ENCODE data around the gene SULT4A1. TPM values are rescaled to one million over a fixed set of nuclear protein-coding genes. Genes with fewer than 3 reads are reported as not detected.
A peak's percentile ranks its signal among the peaks of the same experiment; 100 is the strongest.

Gene SULT4A1
- total and polyA plus RNA-seq, 10 of the 15 experiments (the other 5 are each of a cell fraction or from before 2014, with no cell fraction given): not detected

DNA sequence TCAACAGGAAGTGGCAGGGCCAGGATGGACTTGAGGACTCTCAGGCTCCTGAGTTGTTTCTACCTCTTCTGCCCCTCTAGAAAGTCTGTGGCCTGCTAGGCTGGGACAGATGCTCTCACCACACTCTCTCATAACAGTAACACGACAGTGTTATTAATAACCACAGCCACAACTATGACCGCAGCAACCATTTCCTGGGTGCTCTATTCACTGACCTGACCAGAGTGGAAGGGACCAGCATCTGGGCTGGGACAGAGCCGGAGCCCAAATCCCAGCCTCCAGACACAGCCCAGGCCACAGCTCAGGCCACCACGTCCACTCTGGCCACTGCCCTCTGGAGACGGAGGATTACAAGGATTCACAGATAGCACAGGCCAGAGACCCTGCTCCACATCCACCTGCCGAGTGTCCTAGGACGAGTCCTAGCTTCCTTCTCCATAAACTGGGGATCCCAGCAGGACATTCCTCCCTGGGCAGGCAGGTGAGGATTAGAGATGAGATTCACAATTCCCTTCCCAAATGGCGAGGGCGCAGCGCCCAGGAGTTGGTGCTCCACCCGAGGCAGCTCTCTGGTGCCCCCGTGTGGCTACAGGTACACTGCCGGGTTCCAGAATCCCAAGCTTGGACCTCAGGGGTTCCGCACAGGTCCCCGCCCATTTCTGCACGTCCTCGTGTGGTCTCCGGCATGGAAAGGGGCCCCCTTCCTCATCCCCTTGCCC lies 22.4 kb upstream of the SULT4A1 start (continued):
- peak in 1 of 2 experiments; percentile 10; a peak in 1 of 4 replicates for TF ChIP-seq EP300 (IDR thresholded peaks at IDR 0.05; ENCODE audit: borderline replicate concordance in 1 of 2, control insufficient read depth in 1 of 2, low read depth in 2 of 2, low read length in 2 of 2)
- peak; percentile 56; the same call in 1 of the 2 replicates for TF ChIP-seq IKZF1 (conservative IDR thresholded peaks at IDR 0.05)
- no peak for TF ChIP-seq ZBTB40 (IDR thresholded peaks at IDR 0.05; ENCODE audit: borderline replicate concordance)
- TF ChIP-seq CBFB (IDR thresholded peaks at IDR 0.05; ENCODE audit: low read depth): peak; percentile 70; the same call in 1 of the 2 replicates
- no peak for TF ChIP-seq RFX5 (IDR thresholded peaks at IDR 0.05; ENCODE audit: low read depth, low read length)
- peak; percentile 66 to 92 (median 80) for TF ChIP-seq CTCF (IDR thresholded peaks at IDR 0.05 in 2 of 3, conservative IDR thresholded peaks at IDR 0.05 in 1 of 3; ENCODE audit: control insufficient read depth in 2 of 3, extremely low read depth in 1 of 3, insufficient read depth in 1 of 3, low read depth in 3 of 3, low read length in 3 of 3)
- peak; percentile 60 for TF ChIP-seq SMC3 (IDR thresholded peaks at IDR 0.05; ENCODE audit: borderline replicate concordance, low read length)
- no peak for TF ChIP-seq WRNIP1 (IDR thresholded peaks at IDR 0.05; ENCODE audit: borderline replicate concordance, low read depth, low read length)
- TF ChIP-seq NRF1 (conservative IDR thresholded peaks at IDR 0.05; ENCODE audit: low read depth, low read length): no peak
- TF ChIP-seq GATAD2B (conservative IDR thresholded peaks at IDR 0.05; ENCODE audit: low read depth): 0 out of 2 replicates have a peak, but pooled peaks have one; percentile 26
- TF ChIP-seq HDAC6 (IDR thresholded peaks at IDR 0.05; ENCODE audit: unreplicated experiment): no peak
- TF ChIP-seq SREBF2 (IDR thresholded peaks at IDR 0.05; ENCODE audit: low read length): no peak
- TF ChIP-seq, protein P1, sequence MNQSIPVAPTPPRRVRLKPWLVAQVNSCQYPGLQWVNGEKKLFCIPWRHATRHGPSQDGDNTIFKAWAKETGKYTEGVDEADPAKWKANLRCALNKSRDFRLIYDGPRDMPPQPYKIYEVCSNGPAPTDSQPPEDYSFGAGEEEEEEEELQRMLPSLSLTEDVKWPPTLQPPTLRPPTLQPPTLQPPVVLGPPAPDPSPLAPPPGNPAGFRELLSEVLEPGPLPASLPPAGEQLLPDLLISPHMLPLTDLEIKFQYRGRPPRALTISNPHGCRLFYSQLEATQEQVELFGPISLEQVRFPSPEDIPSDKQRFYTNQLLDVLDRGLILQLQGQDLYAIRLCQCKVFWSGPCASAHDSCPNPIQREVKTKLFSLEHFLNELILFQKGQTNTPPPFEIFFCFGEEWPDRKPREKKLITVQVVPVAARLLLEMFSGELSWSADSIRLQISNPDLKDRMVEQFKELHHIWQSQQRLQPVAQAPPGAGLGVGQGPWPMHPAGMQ (IDR thresholded peaks at IDR 0.05; ENCODE audit: borderline replicate concordance): no peak
- TF ChIP-seq DPF2 (IDR thresholded peaks at IDR 0.05): no peak
- no peak for TF ChIP-seq SUPT20H (IDR thresholded peaks at IDR 0.05; ENCODE audit: borderline replicate concordance, control insufficient read depth, low read depth, low read length)
- TF ChIP-seq PML (IDR thresholded peaks at IDR 0.05; ENCODE audit: low read length): no peak
- TF ChIP-seq MYB (IDR thresholded peaks at IDR 0.05; ENCODE audit: borderline replicate concordance, low read depth, low read length): no peak
- no peak for TF ChIP-seq POLR2AphosphoS2 (IDR thresholded peaks at IDR 0.05; ENCODE audit: low read depth, low read length)
- 0 out of 2 replicates have a peak, but pooled peaks have one; percentile 8 for TF ChIP-seq PAX5 (IDR thresholded peaks at IDR 0.05; ENCODE audit: borderline replicate concordance, low read depth, low read length)
- TF ChIP-seq CEBPB (IDR thresholded peaks at IDR 0.05; ENCODE audit: borderline replicate concordance in 1 of 2, low read depth in 2 of 2, low read length in 2 of 2): no peak
- TF ChIP-seq MTA2 (IDR thresholded peaks at IDR 0.05; ENCODE audit: low read depth): no peak

Measured in GM12878 (cell line).